HCT116 (cell line): Measurements from ENCODE around the gene AKIRIN2. TPM values are rescaled to one million over a fixed set of nuclear protein-coding genes. Genes with fewer than 3 reads are reported as not detected.

Experiments used
- ATAC-seq: fragments of 200-7000 bp; cut with Tn5 transposase; 2 replicates; pipeline ENCODE4 v1.9.1; 2020; ENCODE audit warnings: mild to moderate bottlenecking, moderate library complexity
- BruUV-seq: library from RNA; stranded (reverse); fragments of 400-500 nt; replicated peaks from 2 replicates; lab custom pipeline; 2021; lab: Mats Ljungman, UMichigan
- CTCF ChIA-PET: fragments of 300-600 bp; sonication (Branson Sonifier 250); formaldehyde crosslinking; loops from one replicate; lab custom pipeline; 2021; ENCODE audit warnings: antibody characterized with exemption; lab: Charles Lee
- POLR2A ChIA-PET: fragments of 300-600, 350-600 bp; sonication (Branson Sonifier 250); formaldehyde crosslinking; loops from one replicate; lab custom pipeline; 2021; ENCODE audit warnings: antibody characterized with exemption; lab: Charles Lee
- RAD21 ChIA-PET, 2 experiments: fragments of 300-600 bp; sonication (Branson Sonifier 250); formaldehyde crosslinking; loops; one replicate each; lab custom pipeline; 2023; ENCODE audit warnings: low total read pairs in 2 of 2; ENCODE audit not compliant: uncharacterized antibody in 2 of 2, unreplicated experiment in 2 of 2, low non-redundant PET in 1 of 2; lab: Charles Lee
- DNase-seq: peaks from one replicate; pipeline ENCODE4 v3.0.0-alpha.2; 2010; ENCODE audit warnings: low read depth, low spot score
- H2AFZ ChIP-seq: fragments of 200-600 bp; shearing (Covaris generic), sonication (generic); 2 replicates; pipeline ENCODE4 v1.6.1; 2017; ENCODE audit warnings: low read depth, mixed run types, mixed read lengths, antibody characterized with exemption, low read length; ENCODE audit not compliant: poor library complexity, severe bottlenecking
- H3K27ac ChIP-seq: 2 replicates; pipeline ENCODE4 v1.5.1; 2012; ENCODE audit warnings: low read depth, low read length
- H3K27me3 ChIP-seq: fragments of 200-600 bp; sonication (generic); 2 replicates; pipeline ENCODE4 v1.6.1; 2016; ENCODE audit warnings: mixed run types, low read length, mixed read lengths; ENCODE audit not compliant: insufficient read depth
- H3K36me3 ChIP-seq, 2 experiments: fragments of 200-500 bp in 1 of 2; fragments of 200-600 bp in 1 of 2; sonication (Bioruptor generic) in 1 of 2; sonication (generic) in 1 of 2; 2 replicates each; pipeline versions ENCODE4 v1.5.1 to v1.6.1; 2014 to 2016; ENCODE audit warnings: low read length in 2 of 2, inconsistent platforms in 1 of 2, mixed read lengths in 1 of 2, mixed run types in 1 of 2; ENCODE audit not compliant: insufficient read depth in 2 of 2, control insufficient read depth in 1 of 2
- H3K4me1 ChIP-seq, 2 experiments: fragments of 200-600 bp in 1 of 2; sonication (generic) in 1 of 2; 2 replicates each; pipeline versions ENCODE4 v1.5.1 to v1.6.1; 2012 to 2017; ENCODE audit warnings: low read length in 2 of 2, inconsistent platforms in 1 of 2, mild to moderate bottlenecking in 1 of 2, mixed read lengths in 1 of 2, mixed run types in 1 of 2, moderate library complexity in 1 of 2; ENCODE audit not compliant: insufficient read depth in 2 of 2, control insufficient read depth in 1 of 2
- H3K4me2 ChIP-seq: fragments of 200-600 bp; sonication (generic); 2 replicates; pipeline ENCODE4 v1.6.1; 2017; ENCODE audit warnings: mixed run types, low read length, mixed read lengths
- H3K4me3 ChIP-seq, 2 experiments: fragments of 200-600 bp in 1 of 2; sonication (generic) in 1 of 2; replicated peaks in 1 of 2; 2 replicates each; pipeline ENCODE4 v1.5.1; 2011 to 2016; ENCODE audit warnings: low read length in 2 of 2, control low read depth in 1 of 2, low read depth in 1 of 2, mild to moderate bottlenecking in 1 of 2, mixed read lengths in 1 of 2, mixed run types in 1 of 2
- H3K79me2 ChIP-seq: fragments of 200-600 bp; sonication (generic); 2 replicates; pipeline ENCODE4 v1.6.1; 2017; ENCODE audit warnings: mild to moderate bottlenecking, mixed run types, low read length, moderate library complexity, mixed read lengths; ENCODE audit not compliant: insufficient read depth
- H3K9ac ChIP-seq: fragments of 200-600 bp; sonication (generic); 2 replicates; pipeline ENCODE4 v1.6.1; 2016; ENCODE audit warnings: low read length, mixed read lengths
- H3K9me2 ChIP-seq: fragments of 200-600 bp; sonication (generic), shearing (Covaris generic); 2 replicates; pipeline ENCODE4 v1.6.1; 2017; ENCODE audit warnings: mixed run types, mild to moderate bottlenecking, moderate library complexity; ENCODE audit not compliant: insufficient read depth
- H3K9me3 ChIP-seq, 2 experiments: fragments of 200-500 bp in 1 of 2; fragments of 200-600 bp in 1 of 2; sonication (Bioruptor generic) in 1 of 2; sonication (generic) in 1 of 2; 2 replicates each; pipeline ENCODE4 v1.6.1; 2014 to 2017; ENCODE audit warnings: low read length in 2 of 2, mixed read lengths in 2 of 2, inconsistent platforms in 1 of 2, low read depth in 1 of 2, mild to moderate bottlenecking in 1 of 2, mixed run types in 1 of 2, moderate library complexity in 1 of 2; ENCODE audit not compliant: control insufficient read depth in 1 of 2, insufficient read depth in 1 of 2
- H4K20me1 ChIP-seq: fragments of 200-600 bp; sonication (generic), shearing (Covaris generic); 2 replicates; pipeline ENCODE4 v1.6.1; 2017; ENCODE audit warnings: mixed run types, mild to moderate bottlenecking, moderate library complexity; ENCODE audit not compliant: insufficient read depth
- CBX3 ChIP-seq: IDR thresholded peaks from 2 replicates; pipeline ENCODE4 v1.6.1; 2012; ENCODE audit warnings: low read depth
- CEBPB ChIP-seq: IDR thresholded peaks from 2 replicates; pipeline ENCODE4 v1.6.1; 2012; ENCODE audit warnings: low read depth
- EGR1 ChIP-seq: IDR thresholded peaks from 2 replicates; pipeline ENCODE4 v1.6.1; 2012; ENCODE audit warnings: low read depth
- ELF1 ChIP-seq: IDR thresholded peaks from 2 replicates; pipeline ENCODE4 v1.6.1; 2012; ENCODE audit warnings: low read depth, borderline replicate concordance
- EZH2 ChIP-seq: fragments of 200-600 bp; sonication (generic); IDR thresholded peaks from 2 replicates; pipeline ENCODE4 v1.6.1; 2017; ENCODE audit warnings: antibody characterized with exemption, mixed run types
- EZH2phosphoT487 ChIP-seq: fragments of 200-600 bp; IDR thresholded peaks from 2 replicates; pipeline ENCODE4 v1.6.1; 2018; ENCODE audit warnings: antibody characterized with exemption, borderline replicate concordance
- FOSL1 ChIP-seq: IDR thresholded peaks from 2 replicates; pipeline ENCODE4 v1.6.1; 2012; ENCODE audit warnings: low read depth
- POLR2A ChIP-seq: IDR thresholded peaks from 2 replicates; pipeline ENCODE4 v1.7.0; 2011; ENCODE audit warnings: borderline replicate concordance; ENCODE audit not compliant: insufficient read depth, insufficient read length; ENCODE audit errors: extremely low read depth
- SIN3A ChIP-seq: IDR thresholded peaks from 2 replicates; pipeline ENCODE4 v1.6.1; 2012; ENCODE audit warnings: low read depth
- SP1 ChIP-seq: IDR thresholded peaks from 2 replicates; pipeline ENCODE4 v1.6.1; 2012; ENCODE audit warnings: low read depth
- SRF ChIP-seq: IDR thresholded peaks from 2 replicates; pipeline ENCODE4 v1.6.1; 2012; ENCODE audit warnings: low read depth
- TCF7L2 ChIP-seq: IDR thresholded peaks from 2 replicates; pipeline ENCODE4 v1.7.0; 2011; ENCODE audit warnings: borderline replicate concordance, inconsistent platforms; ENCODE audit not compliant: insufficient read depth, insufficient read length; ENCODE audit errors: extremely low read depth
- YY1 ChIP-seq: IDR thresholded peaks from 2 replicates; pipeline ENCODE4 v1.6.1; 2011; ENCODE audit warnings: low read length, low read depth, moderate library complexity, mild to moderate bottlenecking; ENCODE audit not compliant: insufficient replicate concordance; ENCODE audit errors: extremely low read depth
- ZFX ChIP-seq: fragments of 450-650 bp; IDR thresholded peaks from 2 replicates; pipeline ENCODE4 v1.6.1; 2017
- ZNF274 ChIP-seq: fragments of 200-500 bp; sonication (Bioruptor generic); IDR thresholded peaks from 2 replicates; pipeline ENCODE4 v1.6.1; 2014; ENCODE audit warnings: mild to moderate bottlenecking, low read depth, low read length, inconsistent platforms
- intact Hi-C: fragments of 100-400 bp; cut with micrococcal nuclease; formaldehyde crosslinking; loops from 2 replicates; pipeline ENCODE4 v1.10.0; 2022
- total RNA-seq: library from RNA; stranded (reverse); gene quantifications from one replicate; pipeline ENCODE4 v1.2.1, GENCODE V29; 2021; ENCODE audit not compliant: unreplicated experiment
- TF ChIP-seq, protein P1 (sequence below), 3 experiments: fragments of 200-600 bp in 1 of 3; sonication (generic) in 1 of 3; IDR thresholded peaks in 2 of 3; conservative IDR thresholded peaks in 1 of 3; 2 replicates each; pipeline ENCODE4 v1.5.1; 2012 to 2017; ENCODE audit warnings: low read depth in 2 of 3, low read length in 2 of 3, antibody characterized with exemption in 1 of 3, borderline replicate concordance in 1 of 3, control low read depth in 1 of 3, mild to moderate bottlenecking in 1 of 3, mixed read lengths in 1 of 3, mixed run types in 1 of 3, moderate library complexity in 1 of 3; ENCODE audit not compliant: insufficient read depth in 1 of 3
- TF ChIP-seq, protein P2 (sequence below): IDR thresholded peaks from 2 replicates; pipeline ENCODE4 v1.6.1; 2012
- TF ChIP-seq, protein P3 (sequence below): IDR thresholded peaks from 2 replicates; pipeline ENCODE4 v1.6.1; 2011; ENCODE audit warnings: mild to moderate bottlenecking, low read length, moderate library complexity; ENCODE audit not compliant: insufficient replicate concordance; ENCODE audit errors: extremely low read depth
- TF ChIP-seq, protein P4 (sequence below): IDR thresholded peaks from 2 replicates; pipeline ENCODE4 v1.6.1; 2012

AKIRIN2 gene
- total RNA-seq, 1 experiment from 2014 or later, result 54.8 TPM

DNA sequence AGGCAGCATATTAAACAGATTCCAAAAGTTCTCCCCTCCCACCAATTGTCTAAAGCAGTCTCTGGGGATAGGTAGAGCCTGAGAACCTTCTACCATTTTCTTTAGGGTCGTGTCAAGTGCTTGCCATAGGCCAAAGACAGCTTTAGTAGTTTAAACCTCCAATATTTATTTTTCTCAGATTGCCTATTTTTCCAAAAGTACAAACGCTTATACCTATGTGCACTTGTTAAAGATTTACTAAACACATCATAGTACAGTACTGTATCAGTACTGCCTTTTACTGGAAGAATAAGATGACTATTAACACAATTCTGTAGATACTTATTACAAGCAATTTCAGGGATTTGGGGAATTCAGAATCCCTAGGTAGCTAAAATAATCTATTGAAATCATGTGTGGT lies 29.4 kb downstream of the AKIRIN2 start:
- POLR2A ChIA-PET, result no interaction called here
- RAD21 ChIA-PET, result no interaction called here
- Histone ChIP-seq H3K9me3 (no peaks in the 10 kb centered on the region), H3K79me2 (peaks cover 17% of the 10 kb centered on the region), H3K4me3 (no peak overlapping the region), H3K27ac (no peak overlapping the region), H3K36me3 (peaks cover 10 to 19% of the 10 kb centered on the region in 2 experiments), H3K9ac (no peak overlapping the region), H3K4me2 (no peak overlapping the region), H2AFZ (no peak overlapping the region), H3K27me3 (no peaks in the 10 kb centered on the region), H3K4me1 (no peaks in the 10 kb centered on the region), H3K9me2 (no peaks in the 10 kb centered on the region), H4K20me1 (no peaks in the 10 kb centered on the region)
- DNase-seq, result no peak
- BruUV-seq, result no TSS peak
- CTCF ChIA-PET, result no interaction called here
- intact Hi-C loops, result no loop called here
- TF ChIP-seq FOSL1, result no peak
- TF ChIP-seq EZH2phosphoT487, result no peak
- TF ChIP-seq CBX3, result no peak
- TF ChIP-seq, protein P1, sequence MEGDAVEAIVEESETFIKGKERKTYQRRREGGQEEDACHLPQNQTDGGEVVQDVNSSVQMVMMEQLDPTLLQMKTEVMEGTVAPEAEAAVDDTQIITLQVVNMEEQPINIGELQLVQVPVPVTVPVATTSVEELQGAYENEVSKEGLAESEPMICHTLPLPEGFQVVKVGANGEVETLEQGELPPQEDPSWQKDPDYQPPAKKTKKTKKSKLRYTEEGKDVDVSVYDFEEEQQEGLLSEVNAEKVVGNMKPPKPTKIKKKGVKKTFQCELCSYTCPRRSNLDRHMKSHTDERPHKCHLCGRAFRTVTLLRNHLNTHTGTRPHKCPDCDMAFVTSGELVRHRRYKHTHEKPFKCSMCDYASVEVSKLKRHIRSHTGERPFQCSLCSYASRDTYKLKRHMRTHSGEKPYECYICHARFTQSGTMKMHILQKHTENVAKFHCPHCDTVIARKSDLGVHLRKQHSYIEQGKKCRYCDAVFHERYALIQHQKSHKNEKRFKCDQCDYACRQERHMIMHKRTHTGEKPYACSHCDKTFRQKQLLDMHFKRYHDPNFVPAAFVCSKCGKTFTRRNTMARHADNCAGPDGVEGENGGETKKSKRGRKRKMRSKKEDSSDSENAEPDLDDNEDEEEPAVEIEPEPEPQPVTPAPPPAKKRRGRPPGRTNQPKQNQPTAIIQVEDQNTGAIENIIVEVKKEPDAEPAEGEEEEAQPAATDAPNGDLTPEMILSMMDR (IDR thresholded peaks at IDR 0.05 in 2 of 3, conservative IDR thresholded peaks at IDR 0.05 in 1 of 3; ENCODE audit: borderline replicate concordance in 1 of 3, insufficient read depth in 1 of 3, low read depth in 2 of 3, low read length in 2 of 3), result no peak
- TF ChIP-seq, protein P2, sequence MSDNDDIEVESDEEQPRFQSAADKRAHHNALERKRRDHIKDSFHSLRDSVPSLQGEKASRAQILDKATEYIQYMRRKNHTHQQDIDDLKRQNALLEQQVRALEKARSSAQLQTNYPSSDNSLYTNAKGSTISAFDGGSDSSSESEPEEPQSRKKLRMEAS, result no peak
- no peak for TF ChIP-seq EZH2
- TF ChIP-seq ZNF274, result no peak
- TF ChIP-seq, protein P3, sequence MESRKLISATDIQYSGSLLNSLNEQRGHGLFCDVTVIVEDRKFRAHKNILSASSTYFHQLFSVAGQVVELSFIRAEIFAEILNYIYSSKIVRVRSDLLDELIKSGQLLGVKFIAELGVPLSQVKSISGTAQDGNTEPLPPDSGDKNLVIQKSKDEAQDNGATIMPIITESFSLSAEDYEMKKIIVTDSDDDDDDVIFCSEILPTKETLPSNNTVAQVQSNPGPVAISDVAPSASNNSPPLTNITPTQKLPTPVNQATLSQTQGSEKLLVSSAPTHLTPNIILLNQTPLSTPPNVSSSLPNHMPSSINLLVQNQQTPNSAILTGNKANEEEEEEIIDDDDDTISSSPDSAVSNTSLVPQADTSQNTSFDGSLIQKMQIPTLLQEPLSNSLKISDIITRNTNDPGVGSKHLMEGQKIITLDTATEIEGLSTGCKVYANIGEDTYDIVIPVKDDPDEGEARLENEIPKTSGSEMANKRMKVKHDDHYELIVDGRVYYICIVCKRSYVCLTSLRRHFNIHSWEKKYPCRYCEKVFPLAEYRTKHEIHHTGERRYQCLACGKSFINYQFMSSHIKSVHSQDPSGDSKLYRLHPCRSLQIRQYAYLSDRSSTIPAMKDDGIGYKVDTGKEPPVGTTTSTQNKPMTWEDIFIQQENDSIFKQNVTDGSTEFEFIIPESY, result no peak
- TF ChIP-seq POLR2A, result no peak
- TF ChIP-seq EGR1, result no peak
- TF ChIP-seq TCF7L2, result no peak
- no peak for TF ChIP-seq ZFX
- TF ChIP-seq YY1, result no peak
- TF ChIP-seq SP1, result no peak
- no peak for TF ChIP-seq SIN3A
- no peak for TF ChIP-seq SRF
- TF ChIP-seq ELF1, result no peak
- TF ChIP-seq, protein P4, sequence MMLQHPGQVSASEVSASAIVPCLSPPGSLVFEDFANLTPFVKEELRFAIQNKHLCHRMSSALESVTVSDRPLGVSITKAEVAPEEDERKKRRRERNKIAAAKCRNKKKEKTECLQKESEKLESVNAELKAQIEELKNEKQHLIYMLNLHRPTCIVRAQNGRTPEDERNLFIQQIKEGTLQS, result no peak
- no peak for TF ChIP-seq CEBPB
- ATAC-seq, result no peak
